Naive B cell (primary cell): Measurements from ENCODE around the gene SOX15. TPM values are rescaled to one million over a fixed set of nuclear protein-coding genes. Genes with fewer than 3 reads are reported as not detected.

Source experiments
- ATAC-seq, 2 donors: fragments of 150-1000 bp; cut with Tn5 transposase; 2 replicates each; pipeline ENCODE4 v1.10.0; 2021; ENCODE audit warnings: low read depth in 2 of 2, mild to moderate bottlenecking in 2 of 2, moderate library complexity in 2 of 2
- DNase-seq: peaks from one replicate; pipeline ENCODE4 v3.0.0; 2022
- H3K27ac Mint-ChIP-seq, 6 donors: one replicate each; pipeline ENCODE4 v1.8.0; 2020 to 2022; ENCODE audit warnings: mild to moderate bottlenecking in 6 of 6, mixed read lengths in 6 of 6, moderate library complexity in 5 of 6, inconsistent platforms in 2 of 6
- H3K27me3 Mint-ChIP-seq, 3 donors: one replicate each; pipeline ENCODE4 v1.8.0; 2021 to 2022; ENCODE audit warnings: mixed read lengths in 3 of 3, mild to moderate bottlenecking in 1 of 3
- H3K36me3 Mint-ChIP-seq, 2 donors: one replicate each; pipeline ENCODE4 v1.8.0; 2020 to 2022; ENCODE audit warnings: mixed read lengths in 2 of 2, inconsistent platforms in 1 of 2, mild to moderate bottlenecking in 1 of 2
- H3K4me1 Mint-ChIP-seq, 3 donors: one replicate each; pipeline ENCODE4 v1.8.0; 2020 to 2022; ENCODE audit warnings: mixed read lengths in 3 of 3, inconsistent platforms in 1 of 3, mild to moderate bottlenecking in 1 of 3, moderate library complexity in 1 of 3
- H3K4me3 Mint-ChIP-seq, 8 donors: one replicate each; pipeline ENCODE4 v1.8.0; 2020 to 2022; ENCODE audit warnings: mild to moderate bottlenecking in 8 of 8, mixed read lengths in 8 of 8, moderate library complexity in 8 of 8, inconsistent platforms in 2 of 8
- H3K9me3 Mint-ChIP-seq, 7 donors: one replicate each; pipeline ENCODE4 v1.8.0; 2020 to 2022; ENCODE audit warnings: mixed read lengths in 7 of 7, mild to moderate bottlenecking in 5 of 7, inconsistent platforms in 2 of 7, moderate library complexity in 1 of 7
- polyA plus RNA-seq, 6 donors: library from polyadenylated mRNA; unstranded; fragments of 300-500 nt; fragmentation: Illumina TruSeq; gene quantifications; one replicate each; pipeline ENCODE4 v1.2.3, GENCODE V29; 2021; ENCODE audit warnings: low read depth in 6 of 6

Gene SOX15
- polyA plus RNA-seq, 6 donors from 2014 or later = not detected

DNA sequence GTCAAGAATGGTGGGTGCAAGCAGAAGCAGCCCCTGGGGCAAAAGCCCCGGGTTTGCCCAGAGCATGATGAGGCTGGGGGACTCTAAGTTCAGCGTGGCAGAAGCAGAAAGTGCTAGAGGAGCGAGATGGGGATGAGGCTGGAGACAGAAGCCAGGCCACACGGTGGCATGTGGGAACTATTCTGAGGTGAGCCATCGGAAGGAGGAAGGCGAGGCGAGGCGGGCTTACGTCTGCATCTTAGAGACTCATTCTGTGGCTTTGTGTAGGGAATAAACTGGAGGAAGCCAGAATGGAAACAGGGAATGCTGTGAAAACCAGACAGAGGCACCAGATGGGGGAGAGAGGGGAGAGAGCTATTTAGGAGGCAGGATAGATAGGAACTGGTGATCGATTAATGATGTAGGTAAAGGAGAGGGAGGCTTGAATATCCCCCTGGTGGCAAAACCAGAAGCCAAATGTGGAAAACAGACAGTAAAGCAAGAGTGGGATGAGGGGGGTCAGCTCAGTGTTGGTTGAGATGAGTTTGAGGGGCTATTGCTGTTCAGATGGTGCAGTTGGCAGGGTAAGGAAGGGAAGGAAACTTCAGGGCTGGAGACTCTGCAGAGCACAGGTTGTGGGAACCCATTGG, 34.5 kb downstream of the SOX15 start:
- H3K27me3 Mint-ChIP-seq = no peaks in the 10 kb centered on the region

DNA sequence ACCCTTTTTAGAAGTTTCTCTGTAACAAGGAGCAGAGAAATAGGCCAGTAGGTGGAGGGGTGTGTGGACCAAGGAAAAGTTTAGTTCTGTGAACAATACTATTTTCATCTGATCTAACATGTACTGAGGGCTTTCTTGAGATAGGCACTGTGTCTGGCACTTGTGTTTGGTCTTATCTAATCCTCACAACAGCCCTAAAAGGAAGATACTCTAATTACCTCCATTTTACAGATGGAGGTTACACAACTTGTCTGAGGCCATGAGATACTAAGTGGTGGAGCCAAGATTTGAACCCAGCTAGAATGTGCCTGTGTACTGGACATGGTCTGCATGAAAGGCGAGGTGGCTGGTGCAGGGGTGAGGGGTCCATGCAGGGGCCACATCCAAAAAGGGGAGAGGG, 36.5 kb downstream of the SOX15 start:
- Mint-ChIP-seq H3K27ac (peak overlapping the region; percentile 49 to 94 (median 86)), H3K9me3 (no peaks in the 10 kb centered on the region), H3K27me3 (no peaks in the 10 kb centered on the region), H3K36me3 (no peaks in the 10 kb centered on the region), H3K4me1 (peaks cover 54 to 76% (median 76%) of the 10 kb centered on the region in 3 donors), H3K4me3 (peak overlapping the region; percentile 41 to 87 (median 78))
- ATAC-seq = no peak
- no peak for DNase-seq

More for the DNA sequence above, 34.5 kb downstream of the SOX15 start:
- Mint-ChIP-seq H3K9me3 (no peaks in the 10 kb centered on the region), H3K36me3 (no peaks in the 10 kb centered on the region), H3K4me3 (peak overlapping the region in 4 of 8 donors; percentile 27 to 62 (median 48)), H3K27ac (peak overlapping the region in 5 of 6 donors; percentile 12 to 97 (median 84)), H3K4me1 (peaks cover 63 to 82% (median 81%) of the 10 kb centered on the region in 3 donors)
- ATAC-seq (no peak), DNase-seq (no peak)

DNA sequence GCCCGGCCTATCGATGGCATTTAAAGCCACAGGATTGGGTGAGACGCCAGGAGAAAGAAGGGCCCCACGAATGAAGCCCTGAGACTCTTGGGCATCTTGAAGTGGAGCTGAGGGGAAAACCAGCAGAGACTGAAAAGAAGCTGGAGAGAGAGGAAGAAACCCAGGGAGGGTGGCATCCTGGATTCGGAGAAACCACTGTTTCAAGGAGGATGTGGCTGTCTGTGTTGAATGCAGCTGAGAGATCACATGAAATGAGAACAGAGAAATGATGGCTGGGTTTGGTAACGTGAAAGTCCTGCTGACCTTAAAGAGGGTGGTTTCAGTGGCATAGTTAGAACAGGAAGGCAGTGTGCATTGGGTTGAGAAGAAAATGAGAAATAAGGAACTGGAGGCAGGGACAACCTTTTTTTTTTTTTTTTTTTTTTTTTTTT, 37.3 kb downstream of the SOX15 start:
- no peaks in the 10 kb centered on the region for H3K36me3 Mint-ChIP-seq
- no peaks in the 10 kb centered on the region for H3K9me3 Mint-ChIP-seq
- peak overlapping the region; percentile 41 to 87 (median 72) for H3K4me3 Mint-ChIP-seq
- DNase-seq (peak; percentile 84), ATAC-seq (peak; percentile 87 to 88)
- no peaks in the 10 kb centered on the region for H3K27me3 Mint-ChIP-seq
- H3K4me1 Mint-ChIP-seq = peaks cover 52 to 76% (median 76%) of the 10 kb centered on the region in 3 donors
- peak overlapping the region; percentile 49 to 91 (median 80) for H3K27ac Mint-ChIP-seq

DNA sequence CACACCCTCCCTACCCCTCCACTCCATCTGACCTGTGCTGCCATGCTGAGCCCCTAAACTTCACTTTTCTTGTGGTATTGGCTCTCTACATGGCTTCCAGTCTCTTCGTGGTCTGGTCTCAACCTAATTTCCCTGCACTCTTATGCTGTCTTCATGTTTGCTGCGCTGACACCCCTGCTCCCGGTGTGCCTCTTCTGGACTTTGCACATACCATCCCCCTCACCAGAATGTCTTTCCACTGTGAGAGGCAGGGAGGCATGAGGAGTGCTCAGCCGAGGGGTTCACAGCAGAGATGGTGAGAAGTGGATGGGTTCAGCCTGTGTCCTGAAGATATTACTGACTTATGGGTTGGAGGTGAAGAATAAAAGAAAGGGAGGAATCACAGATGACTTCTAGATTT, 38.5 kb downstream of the SOX15 start:
- Mint-ChIP-seq H3K4me3 (peak overlapping the region in 5 of 8 donors; percentile 29 to 90 (median 57)), H3K27me3 (no peaks in the 10 kb centered on the region), H3K9me3 (no peaks in the 10 kb centered on the region), H3K4me1 (peaks cover 49 to 75% (median 75%) of the 10 kb centered on the region in 3 donors), H3K27ac (peak overlapping the region; percentile 49 to 90 (median 74)), H3K36me3 (no peaks in the 10 kb centered on the region)
- ATAC-seq (no peak), DNase-seq (no peak)

DNA sequence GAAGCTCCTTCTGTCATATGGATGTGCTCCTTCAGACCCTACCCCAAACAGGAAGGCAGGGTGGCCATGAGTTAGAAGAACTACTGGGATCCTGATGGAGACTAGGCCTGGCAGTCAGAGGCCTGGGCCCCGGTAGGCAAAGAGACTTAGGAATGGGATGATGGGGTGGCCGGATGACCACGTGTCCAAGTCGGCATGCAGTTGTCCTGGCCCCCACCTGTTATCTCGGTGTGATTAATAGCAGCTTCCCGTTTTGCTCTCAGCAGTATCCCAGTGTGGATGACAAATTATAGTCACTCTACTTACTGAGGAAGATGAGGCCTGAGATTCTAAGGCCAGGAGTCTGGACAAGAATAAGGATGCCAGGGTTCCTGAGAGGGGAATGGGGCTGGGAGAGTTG, 39.5 kb downstream of the SOX15 start:
- Mint-ChIP-seq H3K27ac (peak overlapping the region in 4 of 6 donors; percentile 49 to 90 (median 52)), H3K36me3 (no peaks in the 10 kb centered on the region), H3K9me3 (no peaks in the 10 kb centered on the region)

DNA sequence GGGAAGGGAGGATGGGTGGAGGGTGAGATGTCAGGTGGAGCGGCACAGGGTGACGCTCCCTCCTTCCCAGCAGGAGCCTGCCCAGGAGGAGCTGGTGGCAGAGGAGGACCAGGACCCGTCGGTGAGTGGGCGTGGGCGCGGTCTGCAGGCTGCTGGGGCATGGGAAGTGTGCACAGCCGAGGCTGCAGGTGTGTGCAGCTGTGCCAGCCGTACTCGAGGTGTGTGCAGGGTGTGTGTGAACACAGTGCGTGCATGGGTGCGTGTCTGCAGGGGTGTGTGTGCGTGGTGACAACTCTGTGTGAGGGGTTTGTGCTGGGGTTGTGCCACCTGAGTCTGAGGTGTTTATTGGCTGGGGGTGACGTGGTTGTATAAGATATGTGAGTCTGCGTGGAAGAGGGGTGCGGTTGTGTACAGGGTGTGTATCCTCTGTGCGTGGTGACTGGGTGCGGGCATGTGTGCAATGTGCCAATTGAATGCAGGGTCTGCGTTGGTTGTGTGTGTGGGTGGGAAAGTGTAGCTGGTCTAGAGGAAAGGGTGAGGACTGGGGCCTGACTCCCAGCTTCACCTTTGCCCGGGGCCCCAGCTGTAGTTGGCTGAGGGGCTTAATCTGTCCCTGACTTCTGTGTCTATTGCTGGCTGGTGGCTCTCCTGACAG, 40.4 kb downstream of the SOX15 start:
- Mint-ChIP-seq H3K36me3 (no peaks in the 10 kb centered on the region), H3K4me3 (peak overlapping the region; percentile 67 to 94 (median 88)), H3K4me1 (peaks cover 40 to 64% (median 63%) of the 10 kb centered on the region in 3 donors), H3K9me3 (no peaks in the 10 kb centered on the region), H3K27me3 (no peaks in the 10 kb centered on the region), H3K27ac (peak overlapping the region in 5 of 6 donors; percentile 49 to 96 (median 82))
- DNase-seq (no peak), ATAC-seq (peak; percentile 38 to 39)

More for the DNA sequence above, 39.5 kb downstream of the SOX15 start:
- Mint-ChIP-seq H3K4me1 (peaks cover 45 to 71% (median 69%) of the 10 kb centered on the region in 3 donors), H3K4me3 (peak overlapping the region; percentile 67 to 94 (median 88)), H3K27me3 (no peaks in the 10 kb centered on the region)
- ATAC-seq (no peak), DNase-seq (no peak)

DNA sequence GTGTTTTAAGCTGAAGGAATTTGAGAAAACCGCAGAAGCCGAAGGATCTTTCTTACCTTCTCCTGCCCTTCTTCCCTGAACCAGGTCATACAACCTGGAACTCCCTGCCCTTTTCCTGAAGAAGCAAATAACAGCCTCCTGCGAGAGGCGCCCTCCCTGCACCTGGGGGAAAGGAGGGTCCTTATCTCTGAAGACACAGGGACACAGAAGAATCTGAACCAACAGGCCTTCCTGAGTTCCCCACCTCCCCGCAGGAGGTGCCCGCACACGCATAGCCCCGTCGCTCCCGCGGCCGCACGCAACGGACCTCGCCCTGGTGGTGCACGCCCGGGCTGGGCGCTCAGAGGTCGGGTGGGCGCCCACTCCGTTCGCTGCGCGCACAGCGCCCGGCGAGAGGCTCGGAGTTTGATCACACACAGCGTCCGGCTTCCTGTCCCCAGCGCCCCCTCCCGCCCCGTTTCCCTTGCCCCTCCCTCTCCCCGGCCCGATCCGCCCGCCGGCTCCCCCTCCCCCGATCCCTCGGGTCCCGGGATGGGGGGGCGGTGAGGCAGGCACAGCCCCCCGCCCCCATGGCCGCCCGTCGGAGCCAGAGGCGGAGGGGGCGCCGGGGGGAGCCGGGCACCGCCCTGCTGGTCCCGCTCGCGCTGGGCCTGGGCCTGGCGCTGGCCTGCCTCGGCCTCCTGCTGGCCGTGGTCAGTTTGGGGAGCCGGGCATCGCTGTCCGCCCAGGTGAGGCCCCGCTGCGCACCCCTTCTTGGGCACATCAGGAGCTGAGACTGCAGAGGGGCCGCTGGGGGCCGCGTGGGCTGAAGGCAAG, 41.1 kb downstream of the SOX15 start, which contains the start of gene TNFSF12:
Gene TNFSF12 (plus strand): TSS at position 474 of the 816 bp plus-strand sequence. CDS start 96 bp downstream, at position 570.
- ATAC-seq (peak; percentile 39 to 42), DNase-seq (peak; percentile 43)
- Mint-ChIP-seq H3K4me1 (peaks cover 36 to 60% (median 59%) of the 10 kb centered on the region in 3 donors), H3K27ac (peak within 1 kb of the TSS; percentile 82 to 96 (median 89)), H3K27me3 (no peaks in the 10 kb centered on the region), H3K9me3 (no peaks in the 10 kb centered on the region), H3K36me3 (no peaks in the 10 kb centered on the region), H3K4me3 (peak within 1 kb of the TSS; percentile 67 to 94 (median 90))

DNA sequence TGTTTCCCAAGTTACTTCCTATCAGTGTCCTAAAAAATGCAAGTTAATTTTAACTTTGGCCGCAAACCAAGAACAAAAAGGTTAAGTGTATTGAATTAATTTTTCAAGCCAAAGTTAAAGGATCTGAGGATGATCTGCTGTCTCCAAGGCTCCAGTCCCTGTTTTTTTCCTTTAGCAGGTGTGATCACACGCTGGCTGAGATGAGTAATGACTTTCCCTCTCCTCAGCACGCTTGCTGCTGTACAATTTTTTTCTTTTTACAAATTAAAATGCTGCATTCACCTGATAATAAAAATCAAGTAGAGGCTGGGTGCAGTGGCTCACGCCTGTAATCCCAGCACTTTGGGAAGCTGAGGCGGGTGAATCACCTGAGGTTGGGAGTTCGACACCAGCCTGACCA, 45.0 kb downstream of the SOX15 start:
- DNase-seq = no peak
- H3K9me3 Mint-ChIP-seq = no peaks in the 10 kb centered on the region
- H3K36me3 Mint-ChIP-seq = no peaks in the 10 kb centered on the region
- H3K4me3 Mint-ChIP-seq = peak overlapping the region in 1 of 8 donors; percentile 27
- H3K4me1 Mint-ChIP-seq = peaks cover 15 to 25% (median 21%) of the 10 kb centered on the region in 3 donors
- no peak for ATAC-seq
- no peak overlapping the region for H3K27ac Mint-ChIP-seq
- H3K27me3 Mint-ChIP-seq = peaks cover 0 to 7% (median 0%) of the 10 kb centered on the region in 3 donors

DNA sequence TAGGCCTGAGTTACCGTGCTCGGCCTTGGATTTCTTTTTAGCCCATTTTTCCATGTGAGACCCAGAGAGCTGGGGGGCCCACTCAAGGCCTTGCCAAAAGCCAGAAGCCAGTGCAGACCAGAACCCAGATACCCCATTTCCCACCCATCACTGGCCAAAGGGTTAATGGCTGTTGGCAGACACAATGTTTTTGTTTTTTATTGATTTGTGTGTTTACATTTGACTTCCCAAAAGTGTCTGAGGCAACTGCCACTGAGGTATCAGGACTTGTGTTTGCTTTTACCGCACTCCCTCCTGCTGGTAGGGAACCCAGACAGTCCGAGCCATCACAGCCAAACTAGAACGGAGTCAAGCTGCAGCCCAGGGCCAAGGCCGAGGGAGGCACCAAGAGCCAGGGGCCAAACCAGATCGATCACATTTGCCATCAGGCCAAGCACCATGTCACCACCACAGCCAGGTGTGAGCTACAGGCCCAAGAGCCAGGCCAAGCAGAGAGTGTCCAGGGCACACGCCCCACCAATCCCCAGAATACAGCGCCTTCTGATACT, 48.7 kb downstream of the SOX15 start:
- Mint-ChIP-seq H3K27ac (no peak overlapping the region), H3K36me3 (no peaks in the 10 kb centered on the region)

DNA sequence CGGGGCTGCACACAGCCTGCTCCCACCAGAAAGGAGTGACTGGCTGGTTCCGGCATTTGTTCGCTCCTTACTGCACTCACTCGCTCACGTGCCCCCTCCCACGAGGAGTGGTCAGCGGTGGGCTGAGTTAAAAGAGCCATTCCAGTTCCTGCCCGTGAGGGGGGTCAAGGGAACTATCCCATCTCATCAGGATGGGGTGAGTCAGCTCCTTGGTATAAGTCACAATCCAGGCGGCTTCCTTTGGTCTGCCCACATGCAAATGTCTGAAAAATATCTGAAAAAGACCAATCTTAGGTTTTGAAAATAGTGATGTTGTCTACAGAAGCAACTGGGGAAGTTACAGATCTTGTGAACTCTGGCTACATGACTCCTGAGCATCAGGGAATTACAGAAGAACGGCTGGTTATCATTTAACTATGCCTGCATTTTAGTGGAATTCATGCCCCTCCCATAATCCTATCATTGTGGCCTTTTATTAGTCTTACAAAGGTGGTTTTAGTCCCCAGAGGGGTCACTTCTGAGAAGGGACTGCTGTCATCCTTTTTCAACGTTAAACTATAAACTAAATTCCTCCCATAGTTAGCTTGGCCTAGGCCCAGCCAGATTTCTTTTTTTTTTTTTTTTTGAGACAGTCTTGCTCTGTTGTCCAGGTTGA, 50.9 kb downstream of the SOX15 start:
- Mint-ChIP-seq H3K4me3 (no peak overlapping the region), H3K27ac (no peak overlapping the region), H3K9me3 (peaks cover 0 to 3% (median 0%) of the 10 kb centered on the region in 7 donors), H3K27me3 (peaks cover 0 to 7% (median 3%) of the 10 kb centered on the region in 3 donors), H3K36me3 (no peaks in the 10 kb centered on the region), H3K4me1 (peaks cover 0 to 2% (median 0%) of the 10 kb centered on the region in 3 donors)
- DNase-seq = no peak
- ATAC-seq = no peak

More for the DNA sequence above, 48.7 kb downstream of the SOX15 start:
- peaks cover 0 to 7% (median 0%) of the 10 kb centered on the region in 3 donors for H3K27me3 Mint-ChIP-seq
- DNase-seq (no peak), ATAC-seq (no peak)
- peaks cover 0 to 2% (median 0%) of the 10 kb centered on the region in 3 donors for H3K4me1 Mint-ChIP-seq
- peaks cover 0 to 3% (median 0%) of the 10 kb centered on the region in 7 donors for H3K9me3 Mint-ChIP-seq
- H3K4me3 Mint-ChIP-seq = no peak overlapping the region
